ENCODE data around the gene G6PC3. TPM values are rescaled to one million over a fixed set of nuclear protein-coding genes. Genes with fewer than 3 reads are reported as not detected.
"Not testable (repeated sequence)": the region's sequence is repeated elsewhere in the genome, so short reads cannot be mapped to it uniquely, and the experiment has no call there.

Gene G6PC3
- total RNA-seq, 1 experiment from 2014 or later, result 36.2 TPM

DNA sequence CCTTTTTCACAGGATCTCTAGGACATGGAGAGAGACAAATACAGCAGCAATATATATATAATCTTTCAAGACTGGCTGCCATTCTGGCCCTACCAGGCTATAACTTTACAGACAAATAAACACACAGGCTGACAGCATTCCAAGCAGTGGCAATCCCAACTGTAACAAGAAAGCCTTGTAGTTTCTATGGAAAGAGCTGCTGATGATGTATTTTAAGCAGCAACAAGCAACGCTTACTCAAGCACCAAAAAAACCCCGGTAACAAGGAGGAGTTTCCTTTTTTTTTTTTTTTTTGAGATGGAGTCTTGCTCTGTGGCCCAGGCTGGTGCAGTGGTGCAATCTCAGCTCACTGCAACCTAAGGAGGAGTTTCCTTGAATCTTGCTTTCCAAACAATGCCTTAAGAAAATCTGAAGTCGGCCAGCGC is 27.3 kb upstream of the G6PC3 start:
- no peaks in the 10 kb centered on the region for H3K27me3 ChIP-seq (replicated peaks)
- DNase-seq (ENCODE audit: low read depth in 1 of 2, low spot score in 2 of 2), result peak in 1 of 2 experiments; percentile 27
- no peak overlapping the region for H3K4me3 ChIP-seq
- no peak overlapping the region for H3K27ac ChIP-seq
- peaks cover 25% of the 10 kb centered on the region for H3K4me1 ChIP-seq (replicated peaks)
- peaks cover 77% of the 10 kb centered on the region for H3K36me3 ChIP-seq
- no peaks in the 10 kb centered on the region for H3K9me3 ChIP-seq (replicated peaks)

DNA sequence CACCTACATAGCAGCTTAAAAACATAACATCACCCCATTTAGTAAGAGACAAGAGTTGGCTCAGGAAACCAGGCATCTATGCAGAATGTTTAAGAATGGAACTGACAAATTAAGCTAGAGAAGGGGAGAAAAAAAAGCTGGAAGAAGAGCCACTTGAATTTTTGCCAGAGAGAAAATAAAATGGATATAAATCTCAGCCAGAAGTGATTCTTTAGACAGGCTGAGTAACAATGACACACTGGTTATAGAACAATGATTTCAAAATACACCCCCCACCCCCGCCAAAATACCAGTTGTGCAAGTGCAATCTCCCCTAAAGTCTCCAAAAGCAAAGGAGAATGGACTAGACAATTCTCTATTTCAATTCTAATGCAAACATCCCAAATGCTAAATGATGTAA is 26.5 kb upstream of the G6PC3 start:
- DNase-seq (ENCODE audit: low read depth in 1 of 2, low spot score in 2 of 2), result peak in 1 of 2 experiments; percentile 32
- Histone ChIP-seq H3K27ac (peak overlapping the region; percentile 24; the same call in 1 of the 2 replicates), H3K27me3 (replicated peaks) (no peaks in the 10 kb centered on the region; the same call in 1 of the 2 replicates), H3K9me3 (replicated peaks) (no peaks in the 10 kb centered on the region), H3K4me1 (replicated peaks) (peaks cover 25% of the 10 kb centered on the region), H3K36me3 (peaks cover 77% of the 10 kb centered on the region), H3K4me3 (no peak overlapping the region)

- Histone ChIP-seq H3K4me3 (no peak overlapping the region), H3K4me1 (replicated peaks) (peaks cover 22% of the 10 kb centered on the region), H3K27ac (no peak overlapping the region), H3K27me3 (replicated peaks) (no peaks in the 10 kb centered on the region; the same call in 1 of the 2 replicates), H3K9me3 (replicated peaks) (no peaks in the 10 kb centered on the region), H3K36me3 (peaks cover 80% of the 10 kb centered on the region)
- DNase-seq (ENCODE audit: low read depth in 1 of 2, low spot score in 2 of 2), result no peak
Observed at GRCh38 chr17:44045486-44045885, 25.0 kb upstream of the G6PC3 start.

DNA sequence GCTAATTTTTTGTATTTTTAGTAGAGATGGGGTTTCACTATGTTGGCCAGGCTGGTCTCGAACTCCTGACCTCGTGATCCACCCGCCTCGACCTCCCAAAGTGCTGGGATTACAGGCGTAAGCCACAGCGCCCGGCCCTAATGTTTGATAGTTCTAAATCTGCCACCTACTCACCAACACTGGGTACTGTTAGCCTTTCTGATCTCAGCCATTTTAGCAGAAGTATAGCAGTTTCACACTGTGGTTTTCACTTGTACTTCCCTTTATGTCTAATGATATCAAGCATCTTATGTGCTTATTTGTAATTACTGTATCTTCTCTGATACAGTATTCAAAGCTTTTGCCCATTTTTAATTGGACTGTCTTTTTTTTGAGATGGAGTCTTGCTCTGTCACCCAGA is 23.6 kb upstream of the G6PC3 start:
- not testable (repeated sequence) for H3K27me3 ChIP-seq (replicated peaks); H3K9me3 ChIP-seq (replicated peaks); H3K4me3 ChIP-seq; DNase-seq (ENCODE audit: low read depth in 1 of 2, low spot score in 2 of 2); H3K27ac ChIP-seq
- Histone ChIP-seq H3K36me3 (peaks cover 86% of the 10 kb centered on the region), H3K4me1 (replicated peaks) (peaks cover 22% of the 10 kb centered on the region)

DNA sequence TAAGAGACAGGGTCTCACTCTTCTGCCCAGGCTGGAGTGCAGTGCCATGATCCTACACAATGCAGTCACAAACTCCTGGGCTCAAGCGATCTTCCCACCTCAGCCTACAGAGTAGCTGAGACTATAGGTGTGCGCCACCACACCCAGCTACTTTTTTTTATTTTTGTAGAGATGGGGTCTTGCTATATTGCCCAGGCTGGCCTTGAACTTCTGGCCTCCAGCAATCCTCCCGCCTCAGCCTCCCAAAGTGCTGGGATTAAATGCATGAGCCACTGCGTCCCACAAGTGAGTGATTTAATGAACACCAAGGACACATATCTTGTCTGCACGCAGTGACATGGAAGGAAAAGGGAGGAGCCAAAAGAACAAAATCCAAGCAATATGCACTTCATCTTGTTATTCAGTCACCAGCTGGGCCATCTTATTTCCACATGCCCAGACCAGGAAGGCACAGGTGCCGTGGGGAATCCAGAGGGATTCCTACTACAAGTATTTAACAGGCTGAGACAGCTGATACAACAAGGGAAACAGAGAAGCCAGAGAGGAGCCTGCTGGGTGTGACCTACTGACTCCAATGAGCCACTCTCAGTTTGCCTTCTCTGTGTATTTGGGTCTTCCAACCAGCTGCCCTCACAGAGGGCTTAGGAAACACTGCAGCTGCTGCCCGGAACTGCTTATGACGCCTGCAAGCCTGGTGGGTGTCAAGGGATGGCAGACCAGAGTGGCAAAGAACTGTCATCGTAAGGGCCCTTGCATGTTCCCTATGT is 21.1 kb upstream of the G6PC3 start:
- H3K4me1 ChIP-seq (replicated peaks), result peaks cover 5% of the 10 kb centered on the region
- H3K36me3 ChIP-seq, result peaks cover 92% of the 10 kb centered on the region
- no peak overlapping the region for H3K27ac ChIP-seq
- no peak for DNase-seq (ENCODE audit: low read depth in 1 of 2, low spot score in 2 of 2)
- H3K9me3 ChIP-seq (replicated peaks), result no peaks in the 10 kb centered on the region
- H3K4me3 ChIP-seq, result no peak overlapping the region
- H3K27me3 ChIP-seq (replicated peaks), result no peaks in the 10 kb centered on the region; the same call in 1 of the 2 replicates

DNA sequence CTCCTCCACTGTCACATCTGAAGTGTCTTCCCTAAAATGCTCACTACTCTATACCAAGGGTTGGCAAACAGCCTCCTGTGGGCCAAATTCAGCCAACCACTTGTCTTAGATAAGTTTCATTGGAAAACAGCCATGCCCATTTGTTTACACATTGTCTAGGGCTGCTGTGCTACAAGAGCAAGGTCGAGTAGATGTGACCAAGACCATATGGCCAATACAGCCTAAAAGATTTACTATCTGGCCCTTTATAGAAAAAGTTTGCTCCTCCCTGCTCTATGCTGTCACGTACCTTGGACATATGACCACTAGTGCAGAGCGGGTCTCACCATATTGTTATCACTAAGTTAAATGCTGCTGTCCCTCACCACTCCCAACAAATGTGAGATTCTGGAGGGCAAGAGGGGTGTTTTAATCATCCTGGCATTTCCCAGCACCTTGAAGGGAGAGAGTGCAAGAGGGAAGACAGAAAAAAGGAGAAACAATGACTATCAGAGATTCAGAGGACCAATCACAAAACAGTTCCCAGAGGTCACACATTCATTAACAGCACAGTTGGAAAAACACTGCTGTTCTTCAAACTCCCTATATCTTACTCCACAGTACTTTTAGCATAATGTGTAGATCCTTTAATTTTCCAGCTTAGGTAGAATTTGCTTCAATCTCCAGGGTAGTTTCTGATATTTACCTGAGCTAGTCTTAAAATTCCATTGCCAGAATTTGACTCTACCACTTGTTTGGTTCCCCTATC is 17.2 kb upstream of the G6PC3 start:
- Histone ChIP-seq H3K27me3 (replicated peaks) (no peaks in the 10 kb centered on the region; the same call in 1 of the 2 replicates), H3K9me3 (replicated peaks) (no peaks in the 10 kb centered on the region), H3K27ac (no peak overlapping the region), H3K4me3 (no peak overlapping the region), H3K36me3 (peaks cover 94% of the 10 kb centered on the region), H3K4me1 (replicated peaks) (no peaks in the 10 kb centered on the region)
- DNase-seq (ENCODE audit: low read depth in 1 of 2, low spot score in 2 of 2), result no peak

- Histone ChIP-seq H3K36me3 (peaks cover 95% of the 10 kb centered on the region), H3K4me3 (no peak overlapping the region), H3K27me3 (replicated peaks) (no peaks in the 10 kb centered on the region), H3K4me1 (replicated peaks) (no peaks in the 10 kb centered on the region), H3K27ac (no peak overlapping the region), H3K9me3 (replicated peaks) (no peaks in the 10 kb centered on the region)
- no peak for DNase-seq (ENCODE audit: low read depth in 1 of 2, low spot score in 2 of 2)
Observed at GRCh38 chr17:44059101-44059892, 11.2 kb upstream of the G6PC3 start.

- DNase-seq (ENCODE audit: low read depth in 1 of 2, low spot score in 2 of 2), result no peak
- Histone ChIP-seq H3K4me1 (replicated peaks) (peaks cover 4% of the 10 kb centered on the region; the same call in 1 of the 2 replicates), H3K27me3 (replicated peaks) (no peaks in the 10 kb centered on the region), H3K36me3 (peaks cover 85% of the 10 kb centered on the region), H3K27ac (no peak overlapping the region), H3K4me3 (no peak overlapping the region), H3K9me3 (replicated peaks) (no peaks in the 10 kb centered on the region)
Observed at GRCh38 chr17:44061446-44061845, 9.1 kb upstream of the G6PC3 start.

DNA sequence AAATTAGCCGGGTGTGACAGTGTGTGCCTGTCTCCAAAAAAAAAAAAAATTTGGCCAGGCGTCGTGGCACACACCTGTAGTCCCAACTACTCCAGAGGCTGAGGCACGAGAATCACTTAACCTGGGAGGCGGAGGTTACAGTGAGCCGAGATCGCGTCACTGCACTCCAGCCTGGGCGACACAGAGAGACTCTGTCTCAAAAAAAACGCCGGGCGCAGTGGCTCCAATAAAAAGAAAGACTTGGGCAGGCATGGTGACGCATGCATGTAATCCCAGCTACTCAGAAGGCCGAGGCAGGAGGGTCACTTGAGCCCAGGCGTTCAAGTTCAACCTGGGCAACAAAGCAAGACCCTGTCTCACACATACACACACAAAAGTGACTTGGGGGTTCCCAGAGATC is 7.7 kb upstream of the G6PC3 start:
- H3K27me3 ChIP-seq (replicated peaks), result no peaks in the 10 kb centered on the region
- DNase-seq (ENCODE audit: low read depth in 1 of 2, low spot score in 2 of 2), result no peak
- H3K27ac ChIP-seq, result no peak overlapping the region
- peaks cover 71% of the 10 kb centered on the region for H3K36me3 ChIP-seq
- H3K4me3 ChIP-seq, result no peak overlapping the region
- peaks cover 11% of the 10 kb centered on the region for H3K4me1 ChIP-seq (replicated peaks)
- no peaks in the 10 kb centered on the region for H3K9me3 ChIP-seq (replicated peaks)

DNA sequence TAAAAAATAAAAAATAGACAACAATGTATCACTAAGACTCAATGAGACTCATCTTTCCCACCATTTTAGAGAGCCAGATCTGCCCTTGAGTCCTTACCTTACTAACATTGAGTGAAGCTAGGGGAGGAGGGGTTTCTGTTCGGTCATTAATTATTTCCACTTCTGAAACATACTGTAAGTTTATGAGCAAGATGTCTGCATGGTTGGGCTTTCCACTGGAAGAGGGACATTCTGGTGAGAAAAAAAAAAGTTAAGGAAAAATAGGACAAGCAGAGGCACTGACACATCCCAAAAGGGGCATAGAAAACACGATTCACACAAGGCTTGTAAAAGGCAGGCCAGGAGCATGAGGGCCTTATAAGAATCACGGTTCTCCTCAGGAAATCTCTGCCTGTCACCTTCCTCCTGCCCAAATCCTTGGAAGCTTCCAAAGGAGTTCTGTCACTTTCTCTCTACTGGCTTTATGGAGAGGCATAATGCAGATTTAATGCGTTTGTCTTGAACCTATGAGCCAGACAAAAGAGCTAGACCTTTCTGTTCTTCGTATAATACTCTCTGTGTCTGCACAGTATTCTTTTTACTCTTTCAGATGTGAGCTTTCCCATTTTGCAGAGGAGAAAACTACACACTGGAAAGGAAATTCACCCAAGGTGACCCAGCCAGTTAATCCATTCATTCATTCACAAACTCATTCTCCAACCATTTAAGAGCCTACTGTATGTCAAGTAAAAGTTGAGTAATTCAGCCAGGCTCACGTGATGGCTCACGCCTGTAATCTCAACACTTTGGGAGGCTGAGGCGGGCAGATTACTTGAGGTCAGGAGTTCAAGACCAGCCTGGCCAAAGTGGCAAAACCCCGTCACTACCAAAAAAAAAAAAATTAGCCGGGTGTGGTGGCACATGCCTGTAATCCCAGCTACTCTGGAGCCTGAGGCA is 6.6 kb upstream of the G6PC3 start:
- DNase-seq (ENCODE audit: low read depth in 1 of 2, low spot score in 2 of 2), result no peak
- Histone ChIP-seq H3K4me1 (replicated peaks) (peaks cover 11% of the 10 kb centered on the region), H3K36me3 (peaks cover 62% of the 10 kb centered on the region), H3K27me3 (replicated peaks) (no peaks in the 10 kb centered on the region), H3K9me3 (replicated peaks) (no peaks in the 10 kb centered on the region), H3K4me3 (no peak overlapping the region), H3K27ac (no peak overlapping the region)

GRCh38 chr17:44065668-44066203 is 4.8 kb upstream of the G6PC3 start:
- Histone ChIP-seq H3K27me3 (replicated peaks) (no peaks in the 10 kb centered on the region), H3K36me3 (peaks cover 44% of the 10 kb centered on the region), H3K27ac (peak overlapping the region; percentile 89), H3K4me3 (peak overlapping the region; percentile 81), H3K4me1 (replicated peaks) (peaks cover 18% of the 10 kb centered on the region), H3K9me3 (replicated peaks) (no peaks in the 10 kb centered on the region)
- no peak for DNase-seq (ENCODE audit: low read depth in 1 of 2, low spot score in 2 of 2)

DNA sequence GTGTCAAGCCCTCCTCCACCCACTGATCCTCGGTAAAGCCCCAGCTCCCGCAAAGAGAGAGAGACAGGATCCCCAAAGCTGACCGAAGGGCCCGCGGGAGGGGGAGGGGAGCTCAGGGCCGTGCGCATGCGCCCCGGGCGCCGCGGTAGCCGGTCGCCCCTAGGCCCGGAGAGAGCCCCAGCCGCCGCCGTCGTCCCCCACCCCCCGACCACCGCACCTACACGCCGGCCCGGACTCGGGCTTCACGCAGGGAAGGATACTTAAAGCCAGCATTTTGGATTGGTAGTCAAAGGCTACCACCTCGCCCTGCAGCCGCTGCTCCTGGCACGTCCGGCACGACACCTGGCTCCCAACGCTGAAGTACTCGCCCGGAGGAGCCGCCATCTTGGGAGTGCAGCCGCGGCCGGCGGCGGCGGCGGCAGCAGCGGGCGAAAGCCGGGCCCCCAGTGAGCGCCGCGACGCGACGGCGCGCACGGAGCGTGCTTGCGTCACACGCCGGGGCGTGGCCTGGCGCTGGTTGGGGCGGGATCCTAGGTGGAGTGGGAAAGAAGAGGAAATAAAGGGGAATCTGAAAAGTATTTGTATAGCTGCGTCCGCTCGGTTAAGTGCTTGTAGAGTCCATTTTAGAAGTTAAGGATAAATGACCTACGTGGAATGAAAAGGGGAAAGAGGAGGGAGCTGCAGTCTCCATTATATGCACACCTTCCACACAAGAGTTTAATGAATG is 4.2 kb upstream of the G6PC3 start, which contains the start of gene LSM12:
TSS of gene LSM12 (minus strand) at position 468 of the 727 bp plus-strand sequence. CDS start at position 384, 84 bp downstream.
- peak within 1 kb of the TSS; percentile 81 for H3K4me3 ChIP-seq
- DNase-seq (ENCODE audit: low read depth in 1 of 2, low spot score in 2 of 2), result peak; percentile 96
- peak within 1 kb of the TSS; percentile 89 for H3K27ac ChIP-seq
- peaks cover 24% of the 10 kb centered on the region for H3K4me1 ChIP-seq (replicated peaks)
- H3K27me3 ChIP-seq (replicated peaks), result no peaks in the 10 kb centered on the region
- H3K36me3 ChIP-seq, result peaks cover 38% of the 10 kb centered on the region
- H3K9me3 ChIP-seq (replicated peaks), result no peaks in the 10 kb centered on the region

Data from SJSA1 (cell line).